ENCODE results near the gene C16orf96.
A peak's percentile ranks its signal among the peaks of the same experiment; 100 is the strongest.
"Not testable (repeated sequence)": the region's sequence is repeated elsewhere in the genome, so short reads cannot be mapped to it uniquely, and the experiment has no call there.

Gene C16orf96

DNA sequence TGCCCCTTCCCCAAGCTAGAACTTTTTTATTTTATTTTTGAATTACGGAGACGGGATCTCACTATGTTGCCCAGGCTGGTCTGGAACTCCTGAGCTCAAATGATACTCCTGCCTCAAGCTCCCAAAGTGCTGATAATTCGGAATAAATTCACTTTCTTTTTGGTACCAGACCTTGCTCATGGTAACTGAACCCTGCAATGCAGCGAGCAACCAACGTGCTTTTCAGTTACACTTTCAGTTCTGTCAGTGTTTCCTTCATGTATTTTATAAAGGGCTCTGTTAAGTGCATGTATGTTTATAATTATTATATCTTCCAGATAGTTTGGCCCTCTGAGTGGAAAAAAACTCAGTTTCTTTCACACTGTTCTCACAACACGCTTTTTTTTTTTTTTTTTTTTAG lies 13.9 kb downstream of the C16orf96 start:
- DNase-seq = no peak

DNA sequence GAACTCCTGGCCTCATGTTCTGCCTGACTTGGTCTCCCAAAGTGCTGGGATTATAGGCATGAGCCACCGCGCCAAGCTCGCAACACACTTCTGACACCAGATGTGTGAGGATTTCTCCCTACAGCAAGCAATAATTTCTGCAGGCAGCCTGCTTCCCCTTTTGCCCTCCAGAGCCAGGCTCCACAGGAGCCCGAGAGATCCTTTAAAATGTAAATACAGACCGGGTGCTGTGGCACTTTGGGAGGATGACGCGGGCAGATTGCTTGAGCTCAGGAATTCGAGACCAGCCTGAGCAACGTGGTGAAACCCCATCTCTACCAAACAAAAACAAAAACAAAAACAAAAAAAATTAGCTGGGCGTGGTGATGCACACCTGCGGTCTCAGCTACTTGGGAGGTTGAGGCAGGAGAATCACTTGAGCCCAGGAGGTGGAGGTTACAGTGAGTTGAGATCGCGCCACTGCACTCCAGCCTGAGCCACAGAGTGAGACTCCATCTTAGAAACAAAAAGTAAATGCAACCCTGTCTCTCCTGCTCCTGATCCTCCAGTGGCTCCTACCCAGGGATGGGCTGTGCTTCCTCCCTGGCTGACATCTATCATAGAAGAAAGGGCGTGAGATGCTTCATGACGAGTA lies 14.7 kb downstream of the C16orf96 start:
- DNase-seq = no peak

DNA sequence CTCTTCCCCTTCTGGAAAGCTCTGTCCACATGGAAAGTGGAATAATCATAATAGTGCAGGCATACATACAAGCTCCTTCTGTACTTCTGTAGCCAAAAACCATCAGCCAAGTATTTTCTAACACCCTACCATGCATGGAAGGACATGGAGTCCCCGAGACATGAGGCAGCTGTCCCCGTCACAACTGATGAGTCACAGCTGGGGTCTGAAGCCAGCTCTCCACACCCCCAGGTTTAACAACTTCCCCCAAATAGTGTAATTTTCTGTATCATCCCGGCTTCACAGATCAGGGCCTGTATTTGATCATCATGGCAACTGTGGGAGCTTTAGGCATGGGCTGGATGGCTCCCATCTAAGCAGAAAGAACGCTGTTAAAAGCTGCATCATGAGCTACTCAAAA lies 16.6 kb downstream of the C16orf96 start:
- peak; percentile 59 for DNase-seq

DNA sequence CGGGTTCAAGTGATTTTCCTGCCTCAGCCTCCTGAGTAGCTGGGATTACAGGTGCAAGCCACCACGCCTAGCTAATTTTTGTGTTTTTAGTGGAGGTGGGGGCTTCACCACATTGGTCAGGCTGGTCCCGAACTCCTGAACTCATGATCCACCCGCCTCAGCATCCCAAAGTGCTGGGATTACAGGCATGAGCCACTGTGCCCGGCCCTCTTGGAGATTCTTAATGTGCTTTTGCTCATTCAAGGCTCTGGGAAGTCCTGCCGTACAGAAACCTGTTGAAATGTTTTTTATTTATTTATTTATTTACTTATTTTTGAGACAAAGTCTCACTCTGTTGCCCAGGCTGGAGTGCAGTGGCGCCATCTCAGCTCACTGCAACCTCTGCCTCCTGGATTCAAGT lies 17.8 kb downstream of the C16orf96 start:
- not testable (repeated sequence) for DNase-seq

DNA sequence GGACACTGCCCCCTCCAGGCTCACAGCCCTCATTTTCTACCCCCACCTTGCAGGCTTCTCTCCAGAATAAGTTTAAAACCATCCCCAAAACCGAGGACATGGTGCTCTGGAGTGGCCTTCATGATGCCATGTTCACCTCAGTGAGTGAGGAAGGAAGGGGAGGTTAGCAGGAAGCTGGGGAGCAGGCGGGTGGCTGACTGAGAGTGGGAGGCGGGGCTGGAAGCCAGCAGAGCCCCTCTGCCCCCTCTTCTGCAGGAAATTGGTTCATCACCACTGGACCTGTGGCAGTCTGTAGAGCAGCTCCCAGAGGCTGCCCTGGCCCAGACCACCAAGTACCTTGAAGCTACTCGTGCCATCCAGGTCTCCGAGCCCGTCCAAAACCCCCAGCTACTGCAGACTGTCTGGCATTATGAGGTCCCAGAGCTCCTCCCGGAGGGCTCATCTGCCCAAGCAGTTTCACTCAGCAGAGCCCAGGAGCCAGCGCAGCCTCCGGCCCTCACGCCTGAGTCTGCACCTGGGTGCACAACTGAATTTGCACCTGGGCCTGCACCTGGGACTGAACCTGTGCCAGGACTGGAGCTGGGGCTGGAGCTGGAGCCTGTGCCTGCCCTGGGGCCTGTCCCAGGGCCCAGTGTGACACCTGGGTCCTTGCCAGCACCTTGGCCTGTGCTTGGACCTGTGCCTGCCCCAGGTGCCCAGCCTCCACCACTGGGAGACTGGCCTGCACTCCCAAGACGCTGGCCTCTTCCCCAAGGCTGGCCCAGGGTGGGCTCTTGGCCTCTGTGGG lies 19.0 kb downstream of the C16orf96 start:
- no peak for DNase-seq

DNA sequence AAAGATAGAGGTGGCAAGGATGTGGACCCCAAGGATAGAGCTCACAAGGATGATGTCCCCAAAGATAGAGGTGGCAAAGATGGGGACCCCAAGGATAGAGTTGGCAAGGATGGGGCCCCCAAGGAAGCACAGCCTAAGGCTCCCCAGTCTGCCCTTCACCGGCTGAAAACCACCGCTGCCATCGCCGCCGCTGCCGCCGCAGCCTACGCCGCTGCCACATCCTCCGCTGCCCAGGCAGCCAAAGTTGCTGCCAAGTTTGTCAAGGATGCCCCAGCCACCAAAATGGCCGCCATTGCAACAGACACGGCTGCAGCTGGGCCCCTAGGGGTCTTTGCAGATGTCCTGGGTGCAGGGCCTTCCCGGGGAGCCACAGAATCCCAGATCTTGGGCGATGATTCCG lies 19.9 kb downstream of the C16orf96 start:
- DNase-seq = no peak

DNA sequence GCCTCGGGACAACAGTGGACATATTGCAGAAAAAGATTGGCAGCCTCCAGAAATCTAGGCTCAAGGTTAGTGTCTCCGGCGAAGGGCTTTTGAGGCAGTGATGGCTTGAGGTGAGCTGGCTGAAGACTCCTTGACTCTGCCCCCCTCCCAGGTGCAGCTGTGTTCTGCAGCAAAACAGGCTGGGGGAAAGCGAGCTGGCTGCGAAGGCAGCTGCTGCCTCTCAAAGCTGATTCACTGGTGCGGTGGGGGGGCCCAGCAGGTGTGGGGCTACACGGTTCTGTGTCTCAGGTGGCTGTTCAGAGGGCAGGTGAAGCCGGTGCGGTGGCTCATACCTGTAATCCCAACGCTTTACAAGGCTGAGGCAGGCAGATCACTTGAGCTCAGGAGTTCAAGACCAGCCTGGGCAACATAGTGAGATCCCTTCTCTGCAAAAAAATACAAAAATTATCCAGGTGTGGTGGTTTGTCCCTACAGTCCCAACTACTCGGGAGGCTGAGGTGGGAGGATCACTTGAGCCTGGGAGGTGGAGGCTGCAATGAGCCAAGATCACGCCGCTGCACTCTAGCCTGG lies 22.9 kb downstream of the C16orf96 start:
- no peak for DNase-seq

DNA sequence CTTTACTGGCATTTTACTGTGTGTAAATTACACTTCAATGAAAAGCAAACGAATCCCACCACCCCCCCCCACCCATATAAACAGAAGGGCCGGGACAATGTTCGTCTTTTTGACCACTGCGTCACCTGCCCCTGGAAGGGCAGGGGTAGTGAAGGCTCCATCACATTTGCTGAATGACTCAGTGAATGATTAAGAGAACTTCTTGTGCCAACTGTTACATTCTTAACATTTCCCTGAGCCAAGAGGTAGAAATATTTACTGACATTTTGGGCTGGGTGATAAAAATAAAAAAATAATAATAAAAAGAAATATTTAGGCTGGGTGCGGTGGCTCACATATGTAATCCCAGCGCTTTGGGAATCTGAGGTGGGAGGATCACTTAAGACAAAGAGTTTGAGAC lies 24.1 kb downstream of the C16orf96 start:
- DNase-seq = no peak

DNA sequence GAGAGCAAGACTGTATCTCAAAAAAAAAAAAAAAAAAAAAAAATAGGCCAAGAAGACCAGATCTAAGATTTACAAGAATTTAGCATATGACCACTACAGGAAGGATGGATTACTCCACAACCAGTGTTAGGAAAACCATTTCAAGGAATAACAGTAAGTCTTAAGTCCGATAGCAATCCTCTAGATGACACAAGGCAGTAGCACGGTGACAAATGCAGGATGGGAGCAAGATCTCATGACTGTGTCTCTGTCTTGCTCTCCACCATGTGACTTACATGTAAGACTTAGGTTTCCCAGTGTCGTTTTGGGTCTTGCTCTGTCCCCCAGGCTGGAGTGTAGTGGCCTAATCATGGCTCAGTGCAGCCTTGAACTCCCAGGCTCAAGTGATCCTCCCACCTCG lies 27.8 kb downstream of the C16orf96 start:
- peak; percentile 67 for DNase-seq

DNA sequence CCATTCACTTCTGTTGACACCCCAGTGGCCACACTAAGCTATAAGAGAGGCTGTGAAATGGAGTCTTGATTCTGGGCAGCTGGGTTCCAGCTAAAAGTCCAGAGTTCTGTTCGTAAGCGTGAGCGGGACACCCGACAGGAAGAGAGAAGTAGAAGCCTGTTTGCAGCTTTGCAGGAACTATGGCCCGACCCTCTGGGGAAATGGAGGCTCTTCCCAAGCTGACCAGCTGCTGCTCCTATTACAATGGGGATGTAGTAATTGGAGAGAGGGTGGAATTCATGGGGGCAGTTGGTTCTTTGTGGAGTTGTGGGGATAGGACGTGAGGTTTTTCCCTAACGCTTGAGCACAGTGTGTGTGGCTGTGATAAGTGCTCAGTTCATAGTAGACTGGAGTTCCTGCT lies 30.2 kb downstream of the C16orf96 start:
- no peak for DNase-seq

DNA sequence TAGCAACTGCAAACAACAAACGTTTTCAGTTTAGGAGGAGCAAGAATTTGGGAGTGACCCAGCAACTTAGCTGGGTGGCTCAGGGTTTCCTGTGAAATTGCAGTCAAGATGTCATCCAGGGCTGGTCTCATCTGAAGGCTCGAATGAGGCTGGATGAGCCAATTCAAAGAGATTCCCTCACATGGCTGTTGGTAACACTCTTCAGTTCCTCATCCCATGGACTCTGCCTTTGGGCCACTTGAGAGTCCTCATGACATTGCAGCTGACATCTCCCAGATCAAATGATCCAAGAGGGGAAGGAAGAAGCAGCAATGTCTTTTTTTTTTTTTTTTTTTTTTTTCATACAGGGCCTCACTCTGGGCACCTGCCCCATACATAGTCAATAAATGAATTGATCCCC lies 32.2 kb downstream of the C16orf96 start:
- peak; percentile 55 for DNase-seq

DNA sequence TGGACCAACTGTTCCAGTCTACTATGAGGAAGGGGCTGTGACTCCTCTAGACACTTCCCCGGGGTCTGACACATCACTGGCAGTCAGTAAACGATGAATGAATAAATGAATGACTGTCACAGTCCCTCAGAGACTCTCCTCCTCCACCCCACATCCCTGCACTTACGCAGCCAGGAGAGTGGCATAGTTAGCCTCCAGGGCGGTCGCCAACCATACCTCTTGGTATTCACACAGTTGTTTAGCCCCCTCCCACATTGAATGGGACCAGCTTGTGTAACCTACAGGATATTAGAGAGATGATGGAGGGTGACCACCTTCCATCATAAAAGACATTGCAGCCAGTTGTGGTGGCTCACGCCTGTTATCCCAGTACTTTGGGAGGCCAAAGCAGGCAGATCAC lies 32.8 kb downstream of the C16orf96 start:
- DNase-seq = no peak

DNA sequence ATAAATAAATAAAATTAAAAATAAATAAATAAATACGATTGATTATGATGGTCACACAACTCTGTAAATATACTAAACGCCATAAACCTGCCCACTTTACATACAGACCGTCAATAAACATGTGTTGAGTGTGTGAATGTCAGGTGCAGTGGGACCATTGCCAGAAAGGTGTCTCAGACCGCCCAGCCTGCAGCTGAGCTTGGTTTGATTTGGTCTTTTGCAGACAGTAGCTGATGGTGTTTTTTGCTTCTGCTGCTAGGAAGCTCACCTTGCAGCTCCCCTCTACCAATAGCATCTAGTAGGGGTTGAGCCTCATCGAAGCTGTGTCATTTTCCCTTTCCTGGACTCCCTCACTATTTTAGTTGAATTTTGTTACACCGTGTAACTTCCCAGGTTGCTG lies 35.1 kb downstream of the C16orf96 start:
- no peak for DNase-seq

DNA sequence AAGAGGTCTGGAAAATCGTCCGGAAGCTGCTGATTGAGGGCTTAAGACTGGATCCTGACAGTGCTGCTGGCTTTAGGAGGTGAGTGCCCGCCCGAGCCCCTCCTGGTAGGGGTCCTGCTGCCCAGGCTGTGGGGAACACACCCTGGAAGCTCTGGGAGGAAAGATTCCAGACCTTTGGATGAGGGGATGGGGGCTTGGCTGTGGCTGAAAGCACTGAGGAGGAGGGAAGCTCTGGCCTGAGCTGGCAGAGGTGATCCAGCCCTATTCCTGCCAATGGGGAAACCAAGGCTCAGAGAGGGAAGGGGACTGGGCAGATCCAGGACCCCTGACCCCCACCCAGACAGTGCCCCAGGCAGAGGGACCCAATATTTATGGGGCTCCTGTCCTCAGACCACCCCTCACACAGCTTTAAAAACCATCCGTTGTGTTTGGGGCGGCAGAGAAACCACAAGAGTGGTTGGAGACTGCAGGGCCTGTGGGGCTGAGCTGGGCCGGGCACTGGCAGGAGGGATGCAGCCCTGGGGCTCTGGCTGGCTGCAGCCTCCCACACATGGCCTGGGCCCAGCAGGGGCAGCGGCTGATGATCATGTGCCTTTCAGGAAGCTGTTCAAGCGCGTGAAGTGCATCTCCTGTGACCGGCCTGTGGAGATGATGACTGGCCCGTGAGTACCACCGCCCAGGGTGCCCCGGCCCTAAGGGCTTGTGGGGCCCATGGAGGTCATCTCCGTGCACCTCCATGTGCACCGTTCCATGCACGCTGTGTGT lies 35.7 kb downstream of the C16orf96 start:
- DNase-seq = no peak

DNA sequence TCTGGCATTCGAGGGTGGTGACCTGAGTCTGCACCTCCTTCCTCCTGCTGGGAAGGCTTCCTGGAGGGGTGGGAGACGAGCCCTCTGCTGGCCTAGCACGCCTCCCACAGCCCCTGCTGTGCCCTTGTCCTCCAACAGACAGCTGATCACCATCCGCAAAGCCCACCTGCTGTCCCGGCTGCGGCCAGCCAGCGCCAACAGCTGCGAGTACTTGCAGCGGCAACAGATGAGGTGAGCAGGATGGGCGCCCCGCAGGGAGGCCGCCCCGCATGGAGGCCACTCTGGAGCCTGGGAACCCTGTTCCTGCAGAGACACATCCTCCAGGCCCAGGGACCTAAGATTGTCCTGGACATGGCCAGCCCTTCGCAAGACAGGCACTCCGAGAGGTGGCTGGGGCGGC lies 36.9 kb downstream of the C16orf96 start:
- no peak for DNase-seq

DNA sequence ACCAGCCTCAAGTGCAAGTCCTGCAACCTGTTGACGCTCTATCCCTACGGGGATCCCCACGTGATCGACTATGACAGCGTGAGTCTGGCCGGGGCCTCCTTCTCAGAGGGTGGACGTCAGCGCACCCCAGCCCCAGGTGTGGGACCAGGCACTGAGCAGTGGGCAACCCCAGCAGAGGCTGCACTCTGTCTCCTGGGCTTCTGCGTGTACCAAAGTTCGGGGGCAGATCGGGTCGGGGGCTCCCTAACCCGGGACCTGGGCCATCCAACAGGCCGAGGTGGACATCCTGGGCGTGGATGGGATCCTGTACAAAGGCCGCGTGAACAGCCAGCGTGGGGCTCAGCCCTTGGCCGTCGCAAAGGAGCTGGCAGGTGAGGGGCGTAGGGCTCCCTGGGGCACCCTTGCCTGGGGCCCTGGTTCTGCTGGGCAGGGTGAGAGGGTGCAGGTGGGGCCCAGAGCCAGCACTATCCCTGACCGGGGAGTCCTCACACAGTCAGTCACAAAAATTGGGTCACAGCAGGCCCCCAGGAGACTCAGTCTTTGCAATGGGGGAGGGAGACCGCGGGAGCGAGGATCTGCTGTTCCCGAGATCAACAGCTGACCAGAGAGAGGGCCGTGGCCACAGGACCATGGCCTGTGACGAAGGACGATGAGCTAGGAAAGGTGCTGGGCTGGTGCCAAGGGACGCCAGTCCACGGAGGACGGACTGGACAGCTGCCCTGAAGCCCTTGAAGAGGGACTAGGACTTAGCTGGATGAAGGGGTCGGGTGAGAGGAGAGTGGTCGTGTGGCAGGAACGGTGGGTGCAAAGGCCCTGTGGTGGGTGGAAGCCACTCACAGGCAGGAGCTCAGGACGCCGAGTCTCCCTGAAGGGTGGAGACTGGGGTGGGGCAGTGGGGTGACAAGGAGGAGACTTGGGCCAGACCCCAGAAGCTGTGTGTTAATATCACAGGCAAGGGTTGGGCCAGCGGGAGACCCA lies 38.6 kb downstream of the C16orf96 start:
- no peak for DNase-seq

DNA sequence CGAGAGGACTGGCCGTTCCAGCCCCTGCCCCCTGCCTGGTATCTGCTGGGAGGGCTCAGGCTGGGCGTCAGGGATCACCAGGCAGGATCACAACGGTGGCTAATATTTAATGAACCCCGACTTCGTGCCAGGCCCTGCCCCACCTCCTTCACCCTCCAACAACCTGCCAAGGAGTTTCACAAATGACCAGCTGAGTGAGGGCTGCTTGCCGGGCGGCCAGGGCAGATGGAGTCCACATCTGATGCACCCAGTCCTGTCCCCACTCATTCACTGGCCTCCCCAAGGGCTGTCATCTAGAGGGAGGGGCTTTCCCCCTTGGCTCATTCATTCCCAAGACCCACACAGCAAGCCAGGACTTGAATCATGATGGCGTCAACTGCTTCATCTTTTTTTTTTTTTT lies 41.0 kb downstream of the C16orf96 start:
- DNase-seq = no peak

DNA sequence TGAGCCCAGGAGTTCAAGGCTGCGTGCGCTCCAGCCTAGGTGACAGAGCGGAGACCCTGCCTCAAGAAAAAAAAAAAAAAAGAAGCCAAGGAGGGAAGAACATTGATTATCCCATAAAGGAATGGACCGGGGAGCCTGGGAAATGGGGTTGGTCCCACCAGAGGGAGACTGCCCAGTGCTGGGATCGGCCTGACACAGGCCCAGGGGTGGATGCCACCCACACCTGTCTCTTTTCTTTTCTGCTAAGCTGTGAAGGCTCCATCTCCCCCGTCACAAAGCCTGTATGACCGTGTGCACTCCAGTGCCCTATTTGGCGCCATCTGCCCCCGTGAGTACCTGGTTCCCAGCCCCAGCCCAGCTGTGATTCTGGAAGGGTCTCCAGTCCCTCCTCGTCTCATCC lies 42.9 kb downstream of the C16orf96 start:
- no peak for DNase-seq

DNA sequence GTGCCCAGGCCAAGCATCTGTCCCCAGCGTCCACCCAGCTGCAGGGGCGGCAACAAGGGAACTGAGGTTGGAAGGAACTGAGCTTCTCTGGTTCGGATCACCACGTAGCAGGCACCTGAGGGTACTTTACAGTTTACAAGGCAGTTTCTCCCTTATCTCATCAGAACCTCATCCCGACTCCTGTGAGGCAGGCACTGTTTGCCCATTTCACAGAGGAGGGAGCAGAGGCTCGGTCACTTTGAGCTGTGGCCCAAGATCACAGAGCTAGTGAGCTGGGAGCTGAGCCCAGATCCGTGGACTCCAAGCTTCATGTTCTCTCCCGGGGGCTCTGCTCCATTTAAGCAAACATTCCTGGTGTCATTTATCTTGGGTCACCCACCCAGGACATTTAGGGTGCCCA lies 43.4 kb downstream of the C16orf96 start:
- no peak for DNase-seq

DNA sequence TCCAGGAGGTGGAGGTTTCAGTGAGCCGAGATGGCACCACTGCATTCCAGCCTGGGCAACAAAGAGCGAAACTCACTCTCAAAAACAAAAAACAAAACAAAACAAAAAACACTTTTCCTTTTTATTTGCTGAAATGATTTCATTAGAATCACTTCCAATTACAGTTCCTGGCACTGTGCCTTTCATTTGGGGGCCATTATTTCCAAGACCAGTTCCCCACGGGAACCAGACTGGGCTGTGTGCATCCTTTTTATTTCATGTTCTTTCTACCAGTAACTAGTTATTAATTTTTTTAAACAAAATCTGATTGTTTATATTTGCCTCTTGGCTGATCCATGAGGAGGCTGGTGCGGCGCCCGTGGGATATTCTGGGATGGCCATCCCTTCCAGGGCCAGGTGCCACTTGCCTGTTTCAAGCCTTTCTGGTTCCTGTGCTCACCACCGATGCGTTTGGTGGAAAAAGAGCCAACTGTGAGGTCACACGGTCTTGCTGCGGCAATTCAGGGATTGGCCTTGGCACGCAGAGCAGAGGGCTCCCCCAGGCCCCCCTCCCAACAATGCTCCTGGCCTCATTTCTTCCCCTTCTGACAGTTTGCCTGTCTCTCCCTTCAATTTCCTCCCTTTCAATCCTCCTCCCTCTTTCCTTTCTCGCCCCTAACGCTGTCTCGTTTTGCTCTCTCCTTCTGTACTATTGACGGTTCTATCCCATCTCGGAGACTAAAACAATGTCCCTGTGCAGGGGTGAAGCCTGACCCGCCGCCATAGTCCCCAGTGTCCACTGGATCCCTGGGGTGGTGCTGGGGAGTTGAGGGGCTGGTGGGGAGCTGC lies 45.1 kb downstream of the C16orf96 start:
- DNase-seq = no peak

DNA sequence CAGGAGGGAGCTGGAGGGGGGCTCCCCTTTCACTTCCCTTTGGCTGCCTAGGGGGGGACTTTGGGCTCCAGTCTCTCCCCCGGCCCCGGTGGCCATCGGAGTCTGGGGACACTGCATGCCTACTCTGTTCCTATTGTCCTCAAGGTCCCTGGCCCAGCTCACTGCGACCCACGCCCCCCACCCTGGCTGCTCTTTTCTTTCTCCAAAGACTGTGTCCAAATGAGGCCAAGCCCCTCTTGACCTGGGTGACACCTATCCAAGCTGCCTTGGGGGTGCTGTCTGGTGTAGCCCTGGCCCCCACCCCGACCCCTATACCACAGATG lies 45.7 kb downstream of the C16orf96 start:
- no peak for DNase-seq

DNA sequence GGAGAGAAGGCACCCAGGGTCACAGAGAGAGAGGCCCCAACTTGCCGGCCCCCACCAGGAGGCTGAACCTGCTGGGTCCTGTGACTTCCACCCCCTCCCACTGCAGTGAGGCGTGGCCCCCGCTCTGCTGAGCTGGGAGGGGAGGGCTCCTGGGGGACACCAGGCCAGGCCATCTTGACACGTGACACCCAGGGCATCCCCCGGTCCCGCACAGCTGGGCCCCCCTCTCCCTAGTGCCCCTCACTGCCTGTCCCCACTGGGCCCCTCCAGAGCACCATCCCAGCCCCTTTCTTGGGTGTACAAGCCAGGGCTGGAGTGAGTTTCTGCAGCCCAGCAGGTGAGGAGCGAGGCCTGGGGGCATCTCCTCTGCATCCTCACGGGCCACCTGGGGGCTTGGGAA lies 46.2 kb downstream of the C16orf96 start:
- no peak for DNase-seq
